ENCODE data around the gene MSANTD1.

The MSANTD1 gene

GRCh38 chr4:3263053-3263875 lies 14.3 kb downstream of the MSANTD1 start:
- no peak for DNase-seq (ENCODE audit: low read depth in 2 of 2)

DNA sequence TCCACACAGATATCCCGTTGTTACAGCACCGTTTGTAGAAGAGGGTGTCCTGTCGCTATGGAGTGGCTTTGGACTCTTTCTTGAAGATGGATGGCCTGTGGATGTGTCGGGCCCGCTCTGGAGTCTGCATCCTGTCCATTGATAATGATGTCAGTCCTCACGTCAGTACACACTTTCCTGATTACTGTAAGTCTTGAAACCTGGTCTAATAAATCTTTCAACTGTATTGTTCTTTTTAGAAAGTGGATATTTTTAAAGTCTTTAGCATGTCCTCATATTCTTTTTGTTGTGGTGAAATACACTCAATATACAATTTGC lies 14.9 kb downstream of the MSANTD1 start:
- DNase-seq (ENCODE audit: low read depth in 2 of 2): no peak

DNA sequence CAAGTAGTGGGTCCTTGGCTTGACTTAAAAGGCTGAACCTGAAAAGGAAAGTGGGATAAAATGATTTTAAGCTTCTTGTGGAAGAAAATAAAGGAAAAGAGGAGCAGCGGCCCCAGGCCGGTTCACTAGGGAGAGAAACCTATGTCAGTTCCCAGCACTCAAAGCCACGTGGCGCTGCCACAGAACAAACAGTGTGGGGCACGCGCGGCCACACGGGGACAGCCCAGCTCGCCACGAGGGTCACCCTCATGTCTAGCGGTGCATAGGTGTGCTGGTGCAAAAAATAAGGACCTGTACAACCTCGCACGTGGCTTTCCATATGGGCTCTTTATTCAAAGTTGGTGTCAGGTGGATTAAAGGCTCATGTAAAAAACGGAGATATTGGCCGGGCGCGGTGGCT lies 17.1 kb downstream of the MSANTD1 start:
- DNase-seq (ENCODE audit: low read depth in 2 of 2): no peak

GRCh38 chr4:3267576-3268394 lies 18.8 kb downstream of the MSANTD1 start:
- no peak for DNase-seq (ENCODE audit: low read depth in 2 of 2)

GRCh38 chr4:3268395-3269104 lies 19.6 kb downstream of the MSANTD1 start:
- DNase-seq (ENCODE audit: low read depth in 2 of 2): no peak

DNA sequence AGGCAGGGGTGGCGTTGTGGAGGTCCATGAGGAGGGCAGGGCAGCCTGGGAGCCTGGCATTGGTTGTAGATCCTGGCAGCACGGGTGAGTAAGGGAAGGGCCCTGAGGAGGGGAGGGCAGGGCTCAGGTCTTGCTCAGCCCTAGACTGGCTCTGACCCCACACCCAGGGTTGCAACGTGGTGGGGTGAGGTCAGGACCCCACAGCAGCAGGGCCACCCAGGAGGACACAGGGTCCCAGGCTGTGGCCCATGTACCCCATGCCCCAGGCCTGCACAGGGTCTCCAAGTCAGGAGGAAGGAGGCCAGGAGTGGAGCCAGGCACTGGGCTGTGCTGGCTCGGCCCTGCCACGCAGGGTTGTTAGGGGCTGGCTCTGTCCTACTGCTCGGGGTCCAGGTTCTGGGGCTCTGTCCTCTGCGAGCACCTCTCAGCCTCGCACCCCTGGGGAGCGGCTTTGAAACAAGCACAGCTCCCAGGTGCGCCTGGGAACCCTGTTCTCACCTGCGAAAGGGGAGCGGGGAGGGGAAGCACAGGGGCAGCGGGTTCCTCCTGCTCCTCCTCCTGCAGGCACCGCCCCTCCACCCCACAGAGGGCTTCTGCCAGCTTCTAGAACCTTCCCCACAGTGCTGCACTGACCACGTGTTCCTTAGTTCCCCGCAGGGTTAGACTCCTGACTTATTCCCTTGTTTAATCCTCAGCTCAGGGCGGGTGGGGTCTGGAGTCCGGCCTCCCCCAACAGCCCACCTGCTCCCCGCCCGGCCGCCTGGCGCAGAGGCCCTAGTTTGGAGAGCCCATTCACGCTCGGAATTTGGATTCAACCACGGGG lies 20.4 kb downstream of the MSANTD1 start:
- no peak for DNase-seq (ENCODE audit: low read depth in 2 of 2)

DNA sequence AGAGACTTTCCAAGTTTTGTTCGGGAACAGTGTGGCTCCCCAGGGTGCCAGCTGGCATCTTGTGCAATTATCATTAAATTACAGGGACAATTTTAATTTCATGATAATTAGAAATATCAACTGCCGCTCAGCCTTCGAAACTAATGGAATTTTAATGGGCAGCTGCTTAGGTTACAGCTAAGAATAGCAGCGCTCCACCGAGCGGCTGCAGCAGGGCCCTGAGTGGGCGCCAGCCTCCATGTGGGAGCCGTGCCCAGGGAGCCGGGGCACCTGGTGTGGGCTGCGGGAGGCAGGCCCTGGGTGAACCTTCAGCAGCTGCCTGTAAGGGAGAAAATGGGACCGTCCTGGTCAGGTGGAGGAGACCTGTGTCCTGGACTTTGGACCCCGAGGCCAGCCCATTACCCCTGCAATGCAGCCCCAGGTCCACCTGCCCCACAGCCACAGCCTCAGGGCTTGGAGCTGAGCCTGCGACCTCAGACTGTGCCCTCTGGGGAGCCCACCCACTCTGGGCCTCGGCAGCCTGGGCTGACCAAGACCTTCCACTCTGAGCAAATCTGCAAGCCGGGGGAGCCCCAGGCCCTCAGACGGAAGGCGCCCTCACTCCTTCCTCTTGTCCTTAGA lies 21.1 kb downstream of the MSANTD1 start:
- DNase-seq (ENCODE audit: low read depth in 2 of 2): no peak

DNA sequence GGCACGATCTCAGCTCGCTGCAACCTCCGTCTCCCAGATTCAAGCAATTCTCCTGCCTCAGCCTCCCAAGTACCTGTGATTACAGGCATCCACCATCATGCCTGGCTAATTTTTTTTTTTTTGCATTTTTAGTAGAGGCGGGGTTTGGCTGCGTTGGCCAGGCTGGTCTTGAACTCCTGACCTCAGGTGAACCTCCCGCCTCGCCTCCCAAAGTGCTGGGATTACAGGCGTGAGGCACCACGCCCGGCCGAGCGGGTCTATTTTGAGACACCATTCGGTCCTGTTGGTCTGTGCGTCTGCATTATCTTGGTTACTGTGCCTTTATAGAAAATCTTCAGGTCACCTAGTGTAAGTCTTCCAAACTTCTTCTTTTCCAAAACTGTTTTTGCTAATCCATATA lies 22.2 kb downstream of the MSANTD1 start:
- DNase-seq (ENCODE audit: low read depth in 2 of 2): no peak

DNA sequence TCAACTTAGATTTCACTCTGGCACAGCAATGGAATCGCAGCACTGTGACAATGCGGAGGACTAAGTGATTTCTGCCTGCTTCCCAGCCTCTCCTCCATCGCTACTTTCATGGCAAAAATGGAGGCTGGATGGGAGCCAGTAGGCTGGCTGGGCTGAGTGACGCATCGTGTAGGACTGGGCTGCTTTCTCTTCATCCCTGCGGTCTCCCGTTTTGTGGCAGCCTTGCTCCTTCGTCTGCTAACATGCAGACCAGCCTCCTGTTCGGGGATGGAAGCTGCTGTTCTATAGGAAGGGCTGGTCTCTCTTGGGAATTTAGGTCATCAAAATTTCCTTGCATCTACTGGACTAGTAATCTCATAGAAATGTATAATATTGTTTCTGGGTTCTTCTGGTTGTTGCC lies 28.0 kb downstream of the MSANTD1 start:
- DNase-seq (ENCODE audit: low read depth in 2 of 2): no peak

GRCh38 chr4:3280466-3280865 lies 31.5 kb downstream of the MSANTD1 start:
- no peak for DNase-seq (ENCODE audit: low read depth in 2 of 2)

DNA sequence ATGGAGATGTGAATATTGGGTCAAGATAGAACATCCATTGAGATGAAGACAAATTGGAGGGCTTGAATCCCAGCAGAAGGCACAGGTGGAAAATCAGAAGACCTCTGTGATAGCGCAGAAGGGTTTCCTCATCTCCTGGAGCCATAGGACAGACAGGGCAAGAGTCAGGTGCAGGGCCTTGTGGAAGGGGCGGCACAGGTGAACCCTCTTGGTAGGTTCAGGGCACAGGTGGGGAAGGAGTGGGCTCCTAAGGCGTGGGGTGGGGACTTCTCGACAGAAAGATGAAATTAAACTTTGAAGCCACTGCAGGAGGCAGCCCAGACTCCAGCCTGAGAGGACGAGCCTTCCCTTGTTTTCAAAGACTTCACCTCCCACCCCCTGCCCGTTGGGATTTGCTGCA lies 34.5 kb downstream of the MSANTD1 start:
- no peak for DNase-seq (ENCODE audit: low read depth in 2 of 2)

DNA sequence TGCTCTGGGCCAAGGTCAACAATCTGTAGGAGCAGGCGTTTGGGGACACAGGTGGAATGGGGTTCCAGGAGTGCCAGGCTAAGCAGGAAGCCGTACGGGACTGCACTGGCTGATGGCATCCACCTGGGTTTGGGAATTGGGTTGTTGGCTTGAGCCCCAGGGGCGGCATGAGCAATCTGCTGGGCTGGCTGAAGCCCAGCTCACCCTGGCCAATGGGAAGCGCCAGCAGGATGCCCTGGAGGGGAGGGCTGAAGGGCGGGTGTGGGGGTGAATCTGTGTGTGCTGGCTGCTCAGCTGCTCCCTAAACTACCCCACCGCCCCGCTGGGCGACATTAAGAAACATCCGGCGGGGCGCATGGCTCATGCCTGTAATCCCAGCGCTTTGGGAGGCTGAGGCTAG lies 35.0 kb downstream of the MSANTD1 start:
- no peak for DNase-seq (ENCODE audit: low read depth in 2 of 2)

DNA sequence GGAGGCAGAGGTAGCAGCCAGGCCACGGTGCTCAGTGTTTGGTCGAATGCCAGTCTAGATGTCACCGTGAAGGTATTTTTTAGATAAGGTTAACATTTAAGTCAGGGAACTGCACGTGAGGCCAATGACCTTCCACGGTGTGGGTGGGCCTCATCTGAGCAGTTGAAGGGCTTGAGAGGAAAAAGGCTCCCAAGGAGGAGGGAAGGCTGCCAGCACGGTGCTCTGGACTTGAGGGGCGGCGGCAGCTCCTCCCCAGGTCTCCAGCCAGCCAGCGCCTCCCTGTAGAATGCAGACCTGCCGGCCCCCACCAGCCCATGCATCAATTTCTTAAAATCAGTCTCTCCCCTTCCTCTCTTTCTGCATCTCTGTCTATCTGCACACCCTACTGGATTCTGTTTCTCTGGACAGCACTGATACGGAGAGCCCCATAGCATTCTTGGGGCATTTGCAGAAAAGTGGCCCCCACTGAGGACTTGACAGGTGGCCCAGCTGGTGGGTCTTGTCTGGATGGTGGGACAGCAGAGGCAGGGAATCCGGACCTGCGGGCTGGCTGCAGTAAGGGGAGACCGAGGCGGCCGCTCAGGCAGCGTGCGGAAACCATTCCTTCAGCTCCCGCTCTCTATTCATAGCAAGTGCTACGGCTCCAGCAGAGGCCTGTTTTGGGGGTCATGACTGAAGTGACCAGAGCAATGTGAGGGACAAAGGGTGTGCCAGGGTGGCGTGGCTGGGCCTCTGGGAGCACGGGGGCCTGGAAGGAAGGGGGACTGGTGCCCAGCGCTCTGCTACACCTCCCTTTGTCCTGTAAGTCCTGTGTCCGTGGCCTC lies 36.0 kb downstream of the MSANTD1 start:
- no peak for DNase-seq (ENCODE audit: low read depth in 2 of 2)

GRCh38 chr4:3285558-3286334 lies 36.8 kb downstream of the MSANTD1 start:
- DNase-seq (ENCODE audit: low read depth in 2 of 2): no peak

- no peak for DNase-seq (ENCODE audit: low read depth in 2 of 2)
Observed at GRCh38 chr4:3286335-3287175, 37.6 kb downstream of the MSANTD1 start.

- no peak for DNase-seq (ENCODE audit: low read depth in 2 of 2)
Observed at GRCh38 chr4:3287271-3287971, 38.5 kb downstream of the MSANTD1 start.

- DNase-seq (ENCODE audit: low read depth in 2 of 2): no peak
Observed at GRCh38 chr4:3287972-3288570, 39.1 kb downstream of the MSANTD1 start.

All from stimulated activated CD4-positive, alpha-beta T cell treated with anti-CD3 and anti-CD28 coated beads, Interleukin-4, amount 100 ng/mL, for 48 hours (primary cell).